ACC112 (cell line): ENCODE results near the gene MRLN.
"Not testable (repeated sequence)": the region's sequence is repeated elsewhere in the genome, so short reads cannot be mapped to it uniquely, and the experiment has no call there.

Experiments
- H2AFZ ChIP-seq: fragments of 200-600 bp; sonication (generic); one replicate; pipeline ENCODE4 v1.6.0; 2017; ENCODE audit warnings: antibody characterized with exemption, low read length; ENCODE audit not compliant: unreplicated experiment
- H3K27ac ChIP-seq: fragments of 200-600 bp; sonication (generic); 2 replicates; pipeline ENCODE4 v1.5.1; 2014; ENCODE audit warnings: low read depth, mild to moderate bottlenecking, antibody characterized with exemption, low read length, moderate library complexity
- H3K27me3 ChIP-seq: fragments of 200-600 bp; sonication (generic); 2 replicates; pipeline ENCODE4 v1.6.1; 2014; ENCODE audit warnings: mild to moderate bottlenecking, antibody characterized with exemption, low read length, moderate library complexity, mixed read lengths; ENCODE audit not compliant: insufficient read depth
- H3K36me3 ChIP-seq: fragments of 200-600 bp; sonication (generic); 2 replicates; pipeline ENCODE4 v1.6.1; 2016; ENCODE audit warnings: mild to moderate bottlenecking, antibody characterized with exemption, low read length, moderate library complexity, mixed read lengths; ENCODE audit not compliant: insufficient read depth
- H3K4me1 ChIP-seq: fragments of 200-600 bp; sonication (generic); one replicate; pipeline ENCODE4 v1.6.1; 2016; ENCODE audit warnings: low read length, mixed read lengths; ENCODE audit not compliant: insufficient read depth, unreplicated experiment, control insufficient read depth
- H3K4me3 ChIP-seq: fragments of 200-600 bp; sonication (generic); 2 replicates; pipeline ENCODE4 v1.5.1; 2014; ENCODE audit warnings: mild to moderate bottlenecking, low read depth, low read length
- H3K79me2 ChIP-seq: fragments of 200-600 bp; sonication (generic); one replicate; pipeline ENCODE4 v1.6.0; 2016; ENCODE audit warnings: low read length; ENCODE audit not compliant: control insufficient read depth, unreplicated experiment, insufficient read depth

Gene MRLN

GRCh38 chr10:59753267-59753666 lies at the start of gene MRLN:
Gene MRLN (minus strand): TSS chr10:59753455.
- Histone ChIP-seq H3K27ac (no peak within 1 kb of the TSS), H3K4me3 (no peak within 1 kb of the TSS), H3K4me1 (no peaks in the 10 kb centered on the region), H2AFZ (no peak within 1 kb of the TSS), H3K36me3 (no peaks in the 10 kb centered on the region), H3K27me3 (peaks cover 66% of the 10 kb centered on the region), H3K79me2 (no peaks in the 10 kb centered on the region)

DNA sequence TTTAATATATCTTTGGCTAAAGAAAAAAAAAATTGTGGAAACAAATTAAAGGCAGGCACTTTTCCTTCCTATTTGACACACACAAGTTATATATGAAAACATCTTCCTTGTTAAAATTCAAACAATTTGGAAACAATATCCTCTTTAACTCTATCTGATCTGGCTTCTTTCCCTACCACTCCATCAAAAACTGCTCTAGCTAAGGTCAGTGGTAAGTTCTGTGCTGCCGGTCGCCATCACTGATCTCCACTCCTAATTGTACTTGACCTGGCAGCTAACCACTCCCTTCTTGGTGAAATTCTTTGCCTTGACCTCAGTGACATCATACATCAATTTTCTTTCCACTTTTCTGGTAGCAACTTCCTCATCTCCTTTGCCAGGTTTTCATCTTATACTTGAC lies 47.9 kb upstream of the MRLN start:
- Histone ChIP-seq H3K4me3 (no peak overlapping the region), H3K36me3 (peaks cover 27% of the 10 kb centered on the region), H3K27ac (no peak overlapping the region), H2AFZ (no peak overlapping the region), H3K4me1 (no peaks in the 10 kb centered on the region), H3K27me3 (no peaks in the 10 kb centered on the region), H3K79me2 (no peaks in the 10 kb centered on the region)

- peaks cover 25% of the 10 kb centered on the region for H3K36me3 ChIP-seq
- H3K79me2 ChIP-seq = no peaks in the 10 kb centered on the region
- no peaks in the 10 kb centered on the region for H3K4me1 ChIP-seq
- H2AFZ ChIP-seq = no peak overlapping the region
- no peak overlapping the region for H3K27ac ChIP-seq
- H3K4me3 ChIP-seq = no peak overlapping the region
- no peaks in the 10 kb centered on the region for H3K27me3 ChIP-seq
These were observed 46.2 kb upstream of the MRLN start for GRCh38 chr10:59799421-59799820.

DNA sequence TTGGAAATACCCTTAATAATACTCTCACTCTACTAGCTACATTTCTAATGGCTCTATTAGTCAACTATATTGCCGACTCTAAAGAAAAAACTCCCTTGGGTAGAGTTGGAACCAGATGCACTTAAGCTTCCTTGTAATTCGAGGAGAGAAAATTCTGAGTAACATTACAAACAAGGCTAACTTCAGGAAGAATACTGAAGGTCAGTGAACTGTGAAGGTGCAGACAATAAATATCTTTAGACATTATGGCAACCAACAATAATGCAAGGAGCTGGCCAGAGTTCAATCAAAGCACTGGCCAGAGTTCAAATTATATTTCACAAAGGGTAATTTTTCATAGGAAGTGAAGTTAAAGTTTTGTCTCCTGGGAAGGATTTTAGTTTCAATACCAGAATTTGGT lies 40.7 kb upstream of the MRLN start:
- no peaks in the 10 kb centered on the region for H3K4me1 ChIP-seq
- H3K79me2 ChIP-seq = no peaks in the 10 kb centered on the region
- no peaks in the 10 kb centered on the region for H3K27me3 ChIP-seq
- peaks cover 18% of the 10 kb centered on the region; the same call in 1 of the 2 replicates for H3K36me3 ChIP-seq
- no peak overlapping the region for H3K27ac ChIP-seq
- no peak overlapping the region for H2AFZ ChIP-seq
- H3K4me3 ChIP-seq = no peak overlapping the region

DNA sequence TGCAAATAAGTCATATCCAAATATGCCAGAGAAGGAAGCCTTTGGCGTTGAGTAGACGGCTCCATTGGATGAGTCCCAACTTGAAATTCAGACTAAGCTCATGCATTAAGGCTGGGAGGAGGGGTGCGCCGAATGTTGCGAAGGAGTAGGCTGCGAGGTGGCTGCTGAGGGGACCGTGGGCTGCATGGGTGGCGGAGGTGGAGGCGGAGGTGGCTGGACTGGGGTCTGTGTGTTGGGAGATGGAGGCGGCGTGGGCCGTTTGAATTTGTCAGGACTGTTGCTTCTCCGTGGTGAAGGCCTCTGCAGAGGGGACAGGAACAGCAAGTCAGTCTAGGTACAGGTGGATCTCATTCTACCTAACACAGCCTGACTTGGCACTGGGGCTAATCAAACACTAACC lies 39.6 kb upstream of the MRLN start:
- Histone ChIP-seq H3K79me2 (no peaks in the 10 kb centered on the region), H3K27ac (no peak overlapping the region), H3K36me3 (peaks cover 15% of the 10 kb centered on the region; the same call in 1 of the 2 replicates), H2AFZ (no peak overlapping the region), H3K4me1 (no peaks in the 10 kb centered on the region), H3K4me3 (no peak overlapping the region), H3K27me3 (no peaks in the 10 kb centered on the region)

DNA sequence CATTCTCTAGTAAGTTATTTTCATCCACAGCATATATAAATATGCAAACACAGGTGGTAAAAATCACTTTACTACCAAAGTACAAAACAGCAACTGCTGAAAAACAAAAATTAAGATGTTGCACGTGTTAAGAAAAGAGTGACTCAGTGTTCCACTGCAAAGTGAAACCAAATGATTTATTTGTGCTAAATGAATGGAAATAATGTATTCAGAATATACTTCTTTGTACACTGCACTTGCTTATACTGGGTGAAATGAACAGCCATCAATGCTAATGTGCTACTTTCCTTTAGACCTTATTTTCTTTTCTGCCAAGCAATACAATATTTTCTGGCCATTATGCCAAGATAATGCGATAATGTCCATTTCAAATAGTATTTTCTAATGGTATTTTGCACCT lies 38.3 kb upstream of the MRLN start:
- no peak overlapping the region for H3K4me3 ChIP-seq
- no peaks in the 10 kb centered on the region for H3K4me1 ChIP-seq
- no peak overlapping the region for H2AFZ ChIP-seq
- H3K36me3 ChIP-seq = peaks cover 7% of the 10 kb centered on the region; the same call in 1 of the 2 replicates
- H3K79me2 ChIP-seq = no peaks in the 10 kb centered on the region
- no peaks in the 10 kb centered on the region for H3K27me3 ChIP-seq
- no peak overlapping the region for H3K27ac ChIP-seq

DNA sequence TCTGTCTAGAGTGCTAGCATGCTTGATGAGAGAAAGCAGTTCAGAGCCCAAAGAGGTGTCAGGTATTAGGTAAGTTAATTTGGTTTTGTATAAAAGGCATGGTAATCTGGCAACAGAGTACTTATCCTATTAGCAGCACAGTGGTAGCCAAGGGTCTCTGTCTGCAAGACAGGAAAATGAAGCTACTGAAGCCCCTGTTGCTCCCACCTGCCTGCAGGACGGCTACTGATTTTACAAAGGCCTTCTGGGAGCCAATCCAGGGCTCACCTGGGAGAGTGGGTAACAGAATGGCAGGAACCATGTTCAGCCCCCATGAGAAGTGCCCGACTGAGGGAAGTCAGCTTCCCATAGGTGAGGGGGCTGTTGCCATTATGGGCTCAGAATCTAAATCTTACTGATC lies 36.8 kb upstream of the MRLN start:
- not testable (repeated sequence) for H2AFZ ChIP-seq, H3K36me3 ChIP-seq, H3K27me3 ChIP-seq, H3K79me2 ChIP-seq, H3K4me1 ChIP-seq, H3K27ac ChIP-seq, H3K4me3 ChIP-seq

DNA sequence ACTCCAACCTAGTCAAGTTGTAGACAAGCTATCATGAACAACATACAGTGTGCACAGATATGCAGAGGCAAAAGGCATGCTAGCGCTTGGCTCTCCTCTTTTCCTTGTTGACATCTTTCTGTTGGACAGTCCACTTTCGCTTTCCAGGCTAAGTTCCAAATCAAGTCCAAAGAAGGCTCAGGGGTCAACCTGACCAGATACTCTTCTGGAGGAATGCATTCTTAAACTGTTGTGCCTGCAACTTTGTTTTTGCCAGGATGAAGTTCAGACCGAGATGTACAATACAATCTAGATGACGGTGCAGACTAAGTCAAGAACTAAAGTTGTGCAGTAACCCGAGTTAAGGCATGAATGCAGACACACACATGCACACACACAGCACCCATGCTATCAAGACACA lies 35.7 kb upstream of the MRLN start:
- not testable (repeated sequence) for H3K27ac ChIP-seq, H3K36me3 ChIP-seq, H3K4me3 ChIP-seq, H2AFZ ChIP-seq, H3K27me3 ChIP-seq, H3K4me1 ChIP-seq, H3K79me2 ChIP-seq

DNA sequence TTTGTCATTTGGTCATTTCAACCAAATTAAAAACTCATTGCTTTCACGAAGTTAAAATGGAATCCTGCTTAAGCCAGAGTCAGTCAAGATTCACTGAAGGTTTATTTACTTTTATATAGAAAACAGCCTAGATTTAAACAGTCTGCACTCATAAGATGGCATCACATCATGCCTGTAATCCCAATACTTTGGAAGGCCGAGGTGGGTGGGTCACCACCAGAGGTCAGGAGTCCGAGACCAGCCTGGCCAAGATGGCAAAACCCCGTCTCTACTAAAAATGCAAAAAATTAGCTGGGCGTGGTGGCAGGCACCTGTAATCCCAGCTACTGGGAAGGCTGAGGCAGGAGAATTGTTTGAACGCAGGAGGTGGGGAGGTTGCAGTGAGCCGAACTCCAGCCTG lies 33.8 kb upstream of the MRLN start:
- H3K4me1 ChIP-seq, H3K27ac ChIP-seq, H3K4me3 ChIP-seq, H3K27me3 ChIP-seq, H3K79me2 ChIP-seq, H3K36me3 ChIP-seq, H2AFZ ChIP-seq: not testable (repeated sequence)

- H3K36me3 ChIP-seq, H2AFZ ChIP-seq, H3K4me3 ChIP-seq, H3K27ac ChIP-seq, H3K27me3 ChIP-seq, H3K79me2 ChIP-seq, H3K4me1 ChIP-seq: not testable (repeated sequence)
These were observed 32.2 kb upstream of the MRLN start for GRCh38 chr10:59785476-59785875.

- Histone ChIP-seq H3K4me3 (no peak overlapping the region), H3K79me2 (no peaks in the 10 kb centered on the region), H2AFZ (no peak overlapping the region), H3K27me3 (0 out of 2 replicates have a peak, but pooled peaks cover 7% of the 10 kb centered on the region), H3K4me1 (no peaks in the 10 kb centered on the region), H3K36me3 (no peaks in the 10 kb centered on the region), H3K27ac (no peak overlapping the region)
These were observed 28.3 kb upstream of the MRLN start for GRCh38 chr10:59781511-59781910.
